Activated gamma-delta T cell treated with Interleukin-2 at 50 U/mL for 16 hours (primary cell): ENCODE results near the gene MYRF.

Experiments
- DNase-seq: peaks from one replicate; pipeline ENCODE4 v3.0.0-alpha.2; 2020

The MYRF gene

DNA sequence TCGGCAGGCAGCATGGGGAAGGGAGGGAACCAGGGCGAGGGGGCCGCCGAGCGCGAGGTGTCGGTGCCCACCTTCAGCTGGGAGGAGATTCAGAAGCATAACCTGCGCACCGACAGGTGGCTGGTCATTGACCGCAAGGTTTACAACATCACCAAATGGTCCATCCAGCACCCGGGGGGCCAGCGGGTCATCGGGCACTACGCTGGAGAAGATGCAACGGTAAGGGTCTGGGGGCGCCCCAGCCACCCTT, 75.9 kb downstream of the MYRF start:
- no peak for DNase-seq

DNA sequence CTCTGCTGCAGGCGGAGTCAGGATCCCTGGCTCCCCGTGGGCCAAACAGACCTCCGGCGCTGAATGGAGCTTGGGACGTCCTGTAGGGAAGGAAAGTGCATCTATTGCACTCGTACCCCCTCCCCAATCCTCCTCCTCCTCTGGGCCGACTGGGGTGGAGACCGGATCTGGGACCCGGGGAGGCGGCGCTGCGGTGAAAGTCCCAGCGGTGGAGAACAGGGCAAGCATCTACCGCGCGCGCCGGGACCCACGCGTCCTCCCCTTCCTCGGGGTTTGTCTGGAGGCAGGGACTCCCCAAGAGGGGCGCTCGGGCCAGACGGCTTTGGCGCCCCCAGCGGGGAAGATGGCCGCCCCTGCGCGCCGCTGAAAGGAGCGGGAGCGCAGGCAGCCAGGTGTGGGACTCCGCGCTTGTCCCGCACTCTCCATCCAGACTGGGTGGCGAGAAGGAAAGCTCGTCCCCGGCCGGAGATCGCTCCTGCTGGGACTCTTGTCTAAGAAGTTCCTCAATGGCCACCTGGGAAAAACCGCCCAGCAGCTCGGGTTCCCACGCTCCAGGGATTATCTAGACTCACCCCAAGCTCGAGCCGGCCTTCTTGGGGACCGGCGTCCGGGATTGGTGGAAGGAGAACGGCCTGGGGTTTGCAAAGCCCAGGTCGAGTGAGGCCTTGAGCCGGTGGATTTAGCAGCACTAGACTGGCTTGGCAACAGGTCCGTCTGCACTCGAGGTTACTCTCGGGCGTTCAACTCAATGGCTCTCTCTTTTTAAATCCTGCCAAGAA, 76.4 kb downstream of the MYRF start:
- DNase-seq, result no peak

DNA sequence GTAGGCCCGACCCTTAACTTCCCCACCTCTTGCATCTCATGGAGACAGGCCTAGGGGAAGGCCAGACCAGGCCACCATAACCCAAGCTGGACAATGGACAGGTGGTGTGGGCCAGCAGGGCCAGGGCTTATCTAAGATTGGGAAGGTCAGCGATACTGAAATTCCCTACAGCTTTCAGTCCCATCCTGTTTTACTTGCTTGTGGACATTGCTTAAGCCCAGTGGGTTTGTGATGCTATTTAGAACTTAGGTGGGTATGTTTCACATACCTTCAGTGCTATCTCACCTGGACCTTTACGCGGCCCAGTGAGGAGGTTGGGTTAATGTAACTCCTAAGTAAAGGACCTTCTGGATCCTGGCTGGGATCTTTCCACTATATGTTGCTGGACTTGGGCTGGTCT, 77.4 kb downstream of the MYRF start:
- no peak for DNase-seq

DNA sequence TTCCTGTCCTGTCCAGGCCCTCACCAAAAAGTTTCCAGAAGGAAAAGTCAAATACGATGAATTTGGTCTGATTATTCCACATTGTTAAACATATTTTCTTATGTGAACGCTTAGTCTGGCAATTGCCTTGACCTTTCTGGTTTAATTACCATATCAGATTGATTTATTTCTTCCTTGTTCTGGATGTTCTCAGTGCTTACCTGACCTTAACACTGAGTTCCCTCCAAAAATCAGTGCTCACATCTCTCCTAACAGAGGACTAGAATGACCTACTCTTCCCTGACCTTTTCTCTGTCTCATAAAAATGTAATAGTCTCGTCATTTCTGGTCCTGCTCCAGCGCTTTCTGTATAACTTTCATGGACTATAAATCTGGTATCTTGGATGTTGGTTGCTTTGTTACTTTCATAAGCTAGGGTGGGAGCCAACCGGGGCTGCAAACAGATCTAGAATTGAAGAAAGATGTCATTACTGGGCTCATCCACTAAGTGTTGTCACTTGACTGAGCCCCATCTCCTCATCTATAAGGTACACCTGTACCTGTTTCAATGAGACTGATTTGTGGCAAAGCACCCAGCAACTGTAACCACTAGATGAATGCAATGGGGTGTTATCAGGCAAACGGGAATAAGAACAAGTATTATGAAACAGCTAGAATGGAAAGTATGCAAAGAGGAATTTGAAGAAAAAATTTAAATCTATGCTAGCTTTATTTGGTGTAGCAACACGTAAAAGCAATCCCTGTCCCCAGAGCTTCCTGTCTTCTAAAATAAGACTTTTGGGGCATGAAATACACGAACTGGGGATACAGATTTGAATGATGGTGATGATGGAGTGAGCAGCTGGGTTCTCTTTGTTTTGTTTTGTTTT, 78.0 kb downstream of the MYRF start:
- no peak for DNase-seq

DNA sequence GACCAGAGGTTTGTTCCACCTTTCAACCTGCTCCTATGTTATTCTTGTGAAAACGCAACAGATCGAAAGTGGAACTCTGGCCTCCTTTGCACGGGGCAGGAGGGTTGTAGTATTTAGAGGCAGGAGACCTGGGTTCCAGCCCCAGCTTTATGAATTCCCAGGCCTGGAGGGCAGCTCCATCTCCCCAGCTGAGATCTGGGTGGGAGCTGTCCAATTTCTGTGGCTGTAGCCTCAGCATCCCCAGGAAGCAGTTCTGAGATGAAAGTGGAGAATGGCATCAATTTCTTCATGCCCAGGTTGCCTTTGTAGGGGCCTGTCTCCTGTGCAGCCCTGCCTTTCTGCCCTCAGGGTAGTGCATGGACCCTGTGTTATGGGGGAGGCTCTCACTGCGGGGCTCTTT, 79.8 kb downstream of the MYRF start:
- DNase-seq, result no peak

DNA sequence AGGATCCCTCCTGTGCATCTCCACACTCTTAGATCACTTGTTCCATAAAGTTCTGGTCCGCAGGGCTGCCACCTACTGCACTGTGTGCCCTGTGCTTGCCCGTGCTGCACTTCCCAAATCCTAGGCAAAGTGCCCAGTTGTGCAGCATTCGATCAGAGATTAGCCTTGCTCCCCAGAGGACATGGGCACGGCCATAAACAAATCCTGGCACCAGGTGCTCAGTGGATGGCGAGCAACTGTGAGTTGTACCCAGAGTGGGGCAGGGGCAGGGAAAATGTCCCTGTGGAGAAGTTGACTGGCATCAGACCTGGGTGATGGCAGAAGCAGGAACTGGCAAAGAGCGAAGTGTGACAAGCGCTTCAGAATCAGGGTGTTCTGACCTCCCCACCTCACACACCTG, 80.3 kb downstream of the MYRF start:
- DNase-seq, result no peak

DNA sequence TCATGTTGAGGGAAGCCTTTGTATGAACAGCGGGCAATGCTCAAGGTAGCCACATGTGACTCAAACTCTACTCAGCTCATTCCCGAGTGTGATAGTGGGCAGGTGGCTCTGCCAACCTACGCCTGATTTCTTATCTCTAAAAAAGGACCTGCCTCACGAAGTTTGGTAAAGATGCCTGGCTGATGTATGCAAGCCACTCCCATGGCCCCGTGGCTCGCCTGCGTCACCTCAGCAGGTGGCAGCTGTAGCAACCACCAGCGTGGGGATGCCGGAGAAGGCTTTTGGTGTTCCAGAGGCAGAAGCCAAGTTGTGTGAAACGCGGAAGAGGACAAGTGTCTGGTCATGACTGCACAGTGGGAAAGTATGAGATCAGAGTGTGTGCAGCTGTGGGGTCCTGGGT, 81.0 kb downstream of the MYRF start:
- DNase-seq, result no peak

DNA sequence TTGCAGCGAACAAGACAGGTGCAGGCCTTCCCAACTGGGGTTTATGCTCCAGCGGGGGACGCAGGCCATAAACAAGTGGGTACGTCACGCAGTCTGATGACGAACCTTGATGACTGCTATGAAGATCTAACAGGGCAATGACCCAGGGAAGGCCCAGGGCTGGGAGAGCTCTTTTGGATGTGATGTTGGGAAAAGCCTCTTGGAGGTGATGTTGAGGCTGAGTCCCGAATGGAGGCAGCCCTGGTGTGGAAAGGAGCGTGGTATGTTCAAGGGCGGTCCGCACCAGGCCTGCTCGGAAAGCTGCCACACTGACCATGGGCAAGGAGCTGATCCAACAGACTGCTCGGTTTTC, 81.5 kb downstream of the MYRF start:
- DNase-seq, result no peak

DNA sequence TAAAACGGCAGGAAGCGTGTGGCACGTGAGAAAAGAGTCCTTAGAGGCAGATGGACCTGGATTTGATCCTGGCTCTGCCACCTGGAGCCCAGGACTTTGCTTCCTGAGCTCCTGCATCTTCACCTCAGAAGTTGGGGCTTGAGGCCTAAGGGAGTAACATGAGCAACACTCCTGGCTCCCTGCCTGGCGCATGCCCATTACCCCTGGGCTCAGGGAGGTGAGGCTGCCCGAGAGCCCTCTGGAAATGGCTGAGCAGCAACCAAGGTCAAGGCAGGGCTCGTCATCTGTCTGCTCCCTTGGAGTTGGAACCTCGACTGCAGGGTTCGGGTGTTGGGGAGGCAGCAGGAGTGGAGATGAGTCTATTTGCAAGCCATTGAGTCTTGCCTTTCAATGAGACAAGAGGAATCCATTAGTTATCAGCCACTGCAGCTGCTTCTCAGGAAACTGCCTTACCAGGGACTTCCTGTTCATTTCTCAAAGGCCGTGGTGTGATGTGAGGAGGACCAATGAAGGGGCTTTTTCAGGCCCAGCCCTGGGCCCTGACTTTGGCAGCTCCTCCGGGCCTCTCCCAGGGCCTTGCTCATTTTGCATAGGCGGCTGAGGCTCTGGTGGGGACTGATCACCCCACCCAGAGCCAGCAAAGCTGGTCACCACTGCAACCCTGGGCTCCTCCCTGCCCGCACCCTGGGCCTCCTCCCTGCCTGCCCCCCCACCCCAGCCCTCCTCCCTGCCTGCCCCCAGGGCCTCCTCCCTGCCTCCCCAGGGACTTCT, 82.0 kb downstream of the MYRF start:
- peak; percentile 60 for DNase-seq

DNA sequence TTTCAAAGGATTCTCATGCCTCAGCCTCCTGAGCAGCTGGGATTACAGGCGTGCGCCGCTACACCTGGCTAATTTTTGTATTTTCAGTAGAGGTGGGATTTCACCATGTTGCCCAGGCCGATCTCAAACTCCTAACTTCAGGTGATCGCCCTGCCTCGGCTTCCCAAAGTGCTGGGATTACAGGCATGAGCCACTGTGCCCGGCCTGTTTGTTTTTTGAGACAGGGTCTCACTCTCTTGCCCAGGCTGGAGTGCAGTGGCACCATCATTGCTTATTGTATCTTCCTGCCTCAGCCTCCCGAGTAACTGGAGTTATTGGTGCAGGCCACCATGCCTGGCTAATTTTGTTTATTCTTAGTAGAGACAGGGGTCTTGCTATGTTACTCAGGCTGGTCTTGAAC, 83.8 kb downstream of the MYRF start:
- DNase-seq, result no peak

DNA sequence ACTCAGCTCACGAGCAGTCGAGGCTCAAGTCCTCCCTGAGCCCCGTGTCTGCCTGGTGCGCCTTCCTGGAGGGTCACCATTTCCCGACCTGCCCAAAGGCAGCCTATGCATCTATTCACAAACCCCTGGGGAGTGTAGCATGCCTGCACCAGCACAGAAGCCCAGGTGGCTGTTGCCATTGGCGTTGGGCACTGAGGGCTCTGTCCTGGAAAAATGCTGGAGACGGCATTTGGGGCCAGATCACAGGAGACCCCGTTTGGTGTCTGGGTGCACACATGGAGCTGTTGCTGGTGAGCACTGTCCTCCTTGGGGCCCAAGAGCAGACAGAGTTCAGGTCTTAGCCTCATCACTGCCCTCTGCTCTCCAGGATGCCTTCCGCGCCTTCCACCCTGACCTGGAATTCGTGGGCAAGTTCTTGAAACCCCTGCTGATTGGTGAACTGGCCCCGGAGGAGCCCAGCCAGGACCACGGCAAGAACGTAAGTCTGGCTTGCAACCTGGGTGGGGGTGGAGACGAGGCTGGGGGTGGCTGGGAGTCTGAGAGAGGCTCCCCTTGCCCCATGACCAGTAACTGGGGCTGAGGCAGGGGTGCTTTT, 85.1 kb downstream of the MYRF start:
- no peak for DNase-seq
